GM12874 (cell line): ENCODE results near the gene COX10.

Source experiments
- CTCF ChIP-seq: IDR thresholded peaks from 2 replicates; pipeline ENCODE4 v1.5.1; 2011; ENCODE audit warnings: low read depth, mild to moderate bottlenecking, control low read depth, low read length, moderate library complexity; ENCODE audit not compliant: insufficient read depth

COX10 gene

GRCh38 chr17:14094676-14095601 is 25.6 kb downstream of the COX10 start:
- no peak for TF ChIP-seq CTCF

GRCh38 chr17:14095631-14096030 is 26.3 kb downstream of the COX10 start:
- TF ChIP-seq CTCF: no peak

- no peak for TF ChIP-seq CTCF
Measured at GRCh38 chr17:14098246-14098645, 28.9 kb downstream of the COX10 start.

GRCh38 chr17:14101976-14102375 is 32.7 kb downstream of the COX10 start:
- TF ChIP-seq CTCF: no peak

- TF ChIP-seq CTCF: no peak
Measured at GRCh38 chr17:14103836-14104235, 34.5 kb downstream of the COX10 start.

- no peak for TF ChIP-seq CTCF
Measured at GRCh38 chr17:14104734-14105133, 35.4 kb downstream of the COX10 start.

GRCh38 chr17:14107889-14108288 is 38.6 kb downstream of the COX10 start:
- TF ChIP-seq CTCF: no peak
